ENCODE data around the gene ANTXR1. TPM values are rescaled to one million over a fixed set of nuclear protein-coding genes. Genes with fewer than 3 reads are reported as not detected.

The ANTXR1 gene
- total and polyA plus RNA-seq, 4 experiments from 2014 or later = 0.58 TPM; not detected in 3

GRCh38 chr2:69157441-69157840, 144.5 kb downstream of the ANTXR1 start:
- Histone ChIP-seq H3K27me3 (ENCODE audit: insufficient read depth, low read length) (no peaks in the 10 kb centered on the region), H3K4me3 (ENCODE audit: low read length in 2 of 2) (no peak overlapping the region), H3K36me3 (ENCODE audit: insufficient read depth, low read length) (no peaks in the 10 kb centered on the region), H3K9me3 (ENCODE audit: control insufficient read depth in 1 of 2, low read length in 2 of 2) (no peaks in the 10 kb centered on the region), H3K4me1 (ENCODE audit: insufficient read depth, low read length) (no peaks in the 10 kb centered on the region), H3K27ac (ENCODE audit: low read depth, low read length) (no peak overlapping the region)
- intact Hi-C loops (cut with micrococcal nuclease) = no loop called here
- no peak for DNase-seq
- ChIA-PET CTCF (ENCODE audit: partially characterized antibody) (no interaction called here), POLR2A (ENCODE audit: partially characterized antibody) (no interaction called here)
- H3K4me3 Mint-ChIP-seq = no peak overlapping the region
- no peaks in the 10 kb centered on the region for H3K36me3 Mint-ChIP-seq
- H3K27me3 Mint-ChIP-seq = peaks cover 3 to 11% of the 10 kb centered on the region in 2 donors
- H3K4me1 Mint-ChIP-seq = no peaks in the 10 kb centered on the region
- H3K27ac Mint-ChIP-seq = no peak overlapping the region
- no peaks in the 10 kb centered on the region for H3K9me3 Mint-ChIP-seq

GRCh38 chr2:69159986-69160385, 147.0 kb downstream of the ANTXR1 start:
- no peaks in the 10 kb centered on the region for H3K9me3 Mint-ChIP-seq
- ChIA-PET POLR2A (ENCODE audit: partially characterized antibody) (no interaction called here), CTCF (ENCODE audit: partially characterized antibody) (no interaction called here)
- H3K4me1 Mint-ChIP-seq = no peaks in the 10 kb centered on the region
- no peaks in the 10 kb centered on the region for H3K36me3 Mint-ChIP-seq
- H3K27ac Mint-ChIP-seq = no peak overlapping the region
- Histone ChIP-seq H3K27me3 (ENCODE audit: insufficient read depth, low read length) (no peaks in the 10 kb centered on the region), H3K27ac (ENCODE audit: low read depth, low read length) (no peak overlapping the region), H3K4me3 (ENCODE audit: low read length in 2 of 2) (no peak overlapping the region), H3K9me3 (ENCODE audit: control insufficient read depth in 1 of 2, low read length in 2 of 2) (no peaks in the 10 kb centered on the region), H3K4me1 (ENCODE audit: insufficient read depth, low read length) (no peaks in the 10 kb centered on the region), H3K36me3 (ENCODE audit: insufficient read depth, low read length) (no peaks in the 10 kb centered on the region)
- peaks cover 6 to 9% of the 10 kb centered on the region in 2 donors for H3K27me3 Mint-ChIP-seq
- H3K4me3 Mint-ChIP-seq = no peak overlapping the region
- intact Hi-C loops (cut with micrococcal nuclease) = no loop called here
- no peak for DNase-seq

GRCh38 chr2:69162057-69162456, 149.1 kb downstream of the ANTXR1 start:
- no peak for DNase-seq
- Mint-ChIP-seq H3K36me3 (no peaks in the 10 kb centered on the region), H3K4me1 (no peaks in the 10 kb centered on the region), H3K4me3 (no peak overlapping the region), H3K27me3 (peaks cover 13 to 16% of the 10 kb centered on the region in 2 donors), H3K9me3 (no peaks in the 10 kb centered on the region), H3K27ac (no peak overlapping the region)
- no peaks in the 10 kb centered on the region for H3K36me3 ChIP-seq (ENCODE audit: insufficient read depth, low read length)
- no peaks in the 10 kb centered on the region for H3K4me1 ChIP-seq (ENCODE audit: insufficient read depth, low read length)
- H3K27ac ChIP-seq (ENCODE audit: low read depth, low read length) = no peak overlapping the region
- no peak overlapping the region for H3K4me3 ChIP-seq (ENCODE audit: low read length in 2 of 2)
- peaks cover 5% of the 10 kb centered on the region for H3K27me3 ChIP-seq (ENCODE audit: insufficient read depth, low read length)
- no peaks in the 10 kb centered on the region for H3K9me3 ChIP-seq (ENCODE audit: control insufficient read depth in 1 of 2, low read length in 2 of 2)
- CTCF ChIA-PET (ENCODE audit: partially characterized antibody) = no interaction called here
- POLR2A ChIA-PET (ENCODE audit: partially characterized antibody) = no interaction called here
- intact Hi-C loops (cut with micrococcal nuclease) = no loop called here

GRCh38 chr2:69163109-69163508, 150.1 kb downstream of the ANTXR1 start:
- H3K4me1 ChIP-seq (ENCODE audit: insufficient read depth, low read length) = no peaks in the 10 kb centered on the region
- no peak overlapping the region for H3K27ac Mint-ChIP-seq
- H3K9me3 Mint-ChIP-seq = no peaks in the 10 kb centered on the region
- no peaks in the 10 kb centered on the region for H3K9me3 ChIP-seq (ENCODE audit: control insufficient read depth in 1 of 2, low read length in 2 of 2)
- peaks cover 13 to 19% of the 10 kb centered on the region in 2 donors for H3K27me3 Mint-ChIP-seq
- intact Hi-C loops (cut with micrococcal nuclease) = no loop called here
- H3K27ac ChIP-seq (ENCODE audit: low read depth, low read length) = no peak overlapping the region
- H3K4me3 ChIP-seq (ENCODE audit: low read length in 2 of 2) = no peak overlapping the region
- H3K36me3 ChIP-seq (ENCODE audit: insufficient read depth, low read length) = no peaks in the 10 kb centered on the region
- no peaks in the 10 kb centered on the region for H3K36me3 Mint-ChIP-seq
- no peak overlapping the region for H3K4me3 Mint-ChIP-seq
- no peaks in the 10 kb centered on the region for H3K4me1 Mint-ChIP-seq
- peaks cover 5% of the 10 kb centered on the region for H3K27me3 ChIP-seq (ENCODE audit: insufficient read depth, low read length)
- ChIA-PET CTCF (ENCODE audit: partially characterized antibody) (no interaction called here), POLR2A (ENCODE audit: partially characterized antibody) (no interaction called here)
- no peak for DNase-seq

- Histone ChIP-seq H3K4me1 (ENCODE audit: insufficient read depth, low read length) (no peaks in the 10 kb centered on the region), H3K4me3 (ENCODE audit: low read length in 2 of 2) (no peak overlapping the region), H3K27me3 (ENCODE audit: insufficient read depth, low read length) (peaks cover 5% of the 10 kb centered on the region), H3K9me3 (ENCODE audit: control insufficient read depth in 1 of 2, low read length in 2 of 2) (no peaks in the 10 kb centered on the region), H3K36me3 (ENCODE audit: insufficient read depth, low read length) (no peaks in the 10 kb centered on the region), H3K27ac (ENCODE audit: low read depth, low read length) (no peak overlapping the region)
- ChIA-PET CTCF (ENCODE audit: partially characterized antibody) (no interaction called here), POLR2A (ENCODE audit: partially characterized antibody) (no interaction called here)
- no peaks in the 10 kb centered on the region for H3K9me3 Mint-ChIP-seq
- no peak overlapping the region for H3K27ac Mint-ChIP-seq
- H3K36me3 Mint-ChIP-seq = no peaks in the 10 kb centered on the region
- no peak for DNase-seq
- no peak overlapping the region for H3K4me3 Mint-ChIP-seq
- peaks cover 13 to 23% of the 10 kb centered on the region in 2 donors for H3K27me3 Mint-ChIP-seq
- H3K4me1 Mint-ChIP-seq = no peaks in the 10 kb centered on the region
- intact Hi-C loops (cut with micrococcal nuclease) = no loop called here
These were observed 150.6 kb downstream of the ANTXR1 start for GRCh38 chr2:69163556-69163955.

- no peaks in the 10 kb centered on the region for H3K36me3 ChIP-seq (ENCODE audit: insufficient read depth, low read length)
- H3K9me3 ChIP-seq (ENCODE audit: control insufficient read depth in 1 of 2, low read length in 2 of 2) = no peaks in the 10 kb centered on the region
- intact Hi-C loops (cut with micrococcal nuclease) = no loop called here
- CTCF ChIA-PET (ENCODE audit: partially characterized antibody) = no interaction called here
- no peak overlapping the region for H3K27ac ChIP-seq (ENCODE audit: low read depth, low read length)
- no peaks in the 10 kb centered on the region for H3K4me1 Mint-ChIP-seq
- no peak for DNase-seq
- no peak overlapping the region for H3K27ac Mint-ChIP-seq
- H3K36me3 Mint-ChIP-seq = no peaks in the 10 kb centered on the region
- no peak overlapping the region for H3K4me3 ChIP-seq (ENCODE audit: low read length in 2 of 2)
- H3K27me3 Mint-ChIP-seq = peaks cover 12 to 24% of the 10 kb centered on the region in 2 donors
- POLR2A ChIA-PET (ENCODE audit: partially characterized antibody) = no interaction called here
- H3K27me3 ChIP-seq (ENCODE audit: insufficient read depth, low read length) = peaks cover 5% of the 10 kb centered on the region
- no peak overlapping the region for H3K4me3 Mint-ChIP-seq
- H3K9me3 Mint-ChIP-seq = no peaks in the 10 kb centered on the region
- no peaks in the 10 kb centered on the region for H3K4me1 ChIP-seq (ENCODE audit: insufficient read depth, low read length)
These were observed 151.2 kb downstream of the ANTXR1 start for GRCh38 chr2:69164061-69164778.

GRCh38 chr2:69165091-69165880, 152.3 kb downstream of the ANTXR1 start:
- DNase-seq = no peak
- no peaks in the 10 kb centered on the region for H3K36me3 Mint-ChIP-seq
- POLR2A ChIA-PET (ENCODE audit: partially characterized antibody) = no interaction called here
- no peaks in the 10 kb centered on the region for H3K9me3 Mint-ChIP-seq
- H3K4me1 Mint-ChIP-seq = no peaks in the 10 kb centered on the region
- intact Hi-C loops (cut with micrococcal nuclease) = no loop called here
- Histone ChIP-seq H3K4me1 (ENCODE audit: insufficient read depth, low read length) (no peaks in the 10 kb centered on the region), H3K9me3 (ENCODE audit: control insufficient read depth in 1 of 2, low read length in 2 of 2) (no peaks in the 10 kb centered on the region), H3K27ac (ENCODE audit: low read depth, low read length) (no peak overlapping the region), H3K27me3 (ENCODE audit: insufficient read depth, low read length) (peaks cover 5% of the 10 kb centered on the region), H3K4me3 (ENCODE audit: low read length in 2 of 2) (no peak overlapping the region), H3K36me3 (ENCODE audit: insufficient read depth, low read length) (no peaks in the 10 kb centered on the region)
- CTCF ChIA-PET (ENCODE audit: partially characterized antibody) = no interaction called here
- H3K4me3 Mint-ChIP-seq = no peak overlapping the region
- H3K27me3 Mint-ChIP-seq = peaks cover 19 to 30% of the 10 kb centered on the region in 2 donors
- H3K27ac Mint-ChIP-seq = no peak overlapping the region
